ENCODE data around the gene HECTD2.
"Not testable (repeated sequence)": the region's sequence is repeated elsewhere in the genome, so short reads cannot be mapped to it uniquely, and the experiment has no call there.

HECTD2 gene

DNA sequence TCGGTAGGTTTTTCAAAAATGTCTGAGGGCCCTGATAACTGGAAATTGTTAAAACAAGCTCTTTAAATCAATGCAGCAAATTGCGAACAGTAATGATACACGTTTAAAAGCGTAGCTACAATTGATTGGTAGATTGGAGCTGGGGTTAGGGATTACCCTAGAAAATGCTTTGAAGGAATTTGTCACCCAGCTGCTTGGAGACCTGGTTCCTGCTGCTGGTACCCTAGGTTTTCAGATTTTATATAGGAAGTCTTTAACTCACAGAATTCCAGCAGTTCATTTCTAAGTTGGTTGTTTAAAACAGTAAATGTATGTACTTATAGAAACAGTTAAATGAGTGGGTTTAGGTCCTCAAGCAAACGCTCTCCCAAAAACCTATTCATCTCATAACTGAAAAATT is 1.5 kb downstream of the HECTD2 start:
- DNase-seq (ENCODE audit: low read depth in 3 of 3, low spot score in 1 of 3) = no peak

- DNase-seq (ENCODE audit: low read depth in 3 of 3, low spot score in 1 of 3) = no peak
Observed at GRCh38 chr10:91412354-91413087, 2.4 kb downstream of the HECTD2 start.

DNA sequence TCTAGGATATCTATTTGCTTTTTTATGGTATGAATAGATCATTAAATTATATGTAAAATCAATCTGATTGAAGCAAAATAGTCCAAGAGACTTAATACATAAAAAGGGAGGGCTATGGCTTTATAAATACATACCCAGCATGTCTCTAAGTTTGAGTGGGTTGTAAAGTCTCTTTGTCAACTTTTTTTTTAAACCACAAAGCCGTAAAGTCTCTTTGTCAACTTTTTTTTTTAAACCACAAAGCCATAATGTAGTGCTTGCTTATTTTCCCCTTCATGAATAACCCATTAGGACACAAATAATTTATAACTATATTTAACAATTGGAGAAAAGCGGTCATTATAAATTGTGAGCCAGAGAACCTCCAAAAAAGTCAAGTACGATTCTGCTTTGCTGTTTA is 5.7 kb downstream of the HECTD2 start:
- no peak for DNase-seq (ENCODE audit: low read depth in 3 of 3, low spot score in 1 of 3)

- no peak for DNase-seq (ENCODE audit: low read depth in 3 of 3, low spot score in 1 of 3)
Observed at GRCh38 chr10:91416339-91416855, 6.3 kb downstream of the HECTD2 start.

DNA sequence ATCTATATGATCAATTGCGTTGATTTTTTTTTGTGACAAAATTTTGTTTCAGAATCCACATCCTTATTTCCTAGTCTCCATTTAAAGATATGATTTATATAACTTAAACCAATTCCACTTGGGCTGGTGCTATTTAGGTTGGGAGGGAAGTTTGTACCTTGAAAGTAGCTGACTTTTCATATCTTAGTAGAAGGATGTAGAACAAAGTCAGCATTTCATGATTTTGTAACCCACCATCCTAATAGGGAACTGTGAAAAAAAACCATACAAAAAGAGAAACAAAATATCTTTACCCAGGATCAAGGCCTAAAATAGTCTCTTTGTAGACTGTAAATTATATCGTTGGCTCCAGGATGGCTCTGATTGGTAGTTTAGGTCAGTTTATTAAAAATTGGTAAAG is 8.3 kb downstream of the HECTD2 start:
- no peak for DNase-seq (ENCODE audit: low read depth in 3 of 3, low spot score in 1 of 3)

DNA sequence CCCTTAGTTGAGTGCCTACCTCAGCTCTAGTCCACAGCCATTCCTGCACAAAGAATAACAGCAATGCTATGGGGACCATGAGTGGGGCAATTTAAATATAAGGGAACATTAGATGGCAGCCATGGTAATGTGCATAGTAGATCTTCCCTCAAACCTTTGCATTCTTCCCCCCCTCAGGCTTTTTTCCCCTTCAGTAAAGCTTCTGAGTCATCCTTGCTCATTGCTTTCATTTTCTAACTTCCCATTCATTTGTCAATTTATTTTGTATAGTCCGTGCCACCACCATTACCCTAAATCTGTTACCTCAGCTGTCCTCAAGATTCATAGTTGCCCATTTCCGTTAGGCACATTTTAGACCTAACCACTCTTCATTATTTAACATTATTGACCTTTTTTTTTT is 10.7 kb downstream of the HECTD2 start:
- DNase-seq (ENCODE audit: low read depth in 3 of 3, low spot score in 1 of 3) = no peak

DNA sequence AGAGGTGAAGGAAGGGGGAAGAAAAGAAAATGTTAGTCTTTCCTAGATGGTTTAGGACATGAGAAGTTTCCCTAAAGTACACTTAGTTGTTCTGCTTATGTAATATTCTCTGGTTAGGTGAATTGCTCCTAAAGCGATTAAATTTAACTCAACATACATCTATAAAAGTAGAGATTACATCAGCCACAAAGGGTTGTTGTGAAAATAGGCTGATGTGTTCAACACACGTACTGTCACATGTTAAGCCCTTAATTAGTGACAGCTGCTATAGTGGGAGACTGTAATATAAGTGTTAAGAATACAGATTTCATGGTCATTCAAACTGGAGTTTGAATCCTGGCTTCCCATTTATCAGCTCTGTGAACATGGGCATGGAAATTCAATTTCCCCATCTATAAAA is 12.8 kb downstream of the HECTD2 start:
- no peak for DNase-seq (ENCODE audit: low read depth in 3 of 3, low spot score in 1 of 3)

- no peak for DNase-seq (ENCODE audit: low read depth in 3 of 3, low spot score in 1 of 3)
Observed at GRCh38 chr10:91424016-91424415, 13.9 kb downstream of the HECTD2 start.

GRCh38 chr10:91432175-91432574 is 22.0 kb downstream of the HECTD2 start:
- no peak for DNase-seq (ENCODE audit: low read depth in 3 of 3, low spot score in 1 of 3)

DNA sequence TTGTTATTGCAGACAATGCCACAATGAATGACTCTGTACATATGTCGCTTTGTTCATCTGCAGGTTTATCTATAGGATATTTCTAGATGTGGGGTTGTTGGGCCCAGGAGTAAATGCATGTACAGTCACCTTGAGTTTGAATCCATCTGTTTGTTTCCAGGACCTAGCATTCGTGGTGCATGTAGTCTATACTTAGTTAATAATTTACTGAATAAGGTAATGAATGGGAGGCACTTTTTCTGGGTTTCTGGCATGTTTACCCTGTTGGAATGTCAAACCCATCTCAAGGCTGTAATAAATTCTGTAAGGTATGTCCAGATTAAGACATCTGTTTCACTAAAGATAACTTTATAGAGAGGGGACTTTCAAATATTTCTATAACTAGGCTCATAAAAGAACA is 23.5 kb downstream of the HECTD2 start:
- no peak for DNase-seq (ENCODE audit: low read depth in 3 of 3, low spot score in 1 of 3)

GRCh38 chr10:91434041-91434440 is 23.9 kb downstream of the HECTD2 start:
- no peak for DNase-seq (ENCODE audit: low read depth in 3 of 3, low spot score in 1 of 3)

DNA sequence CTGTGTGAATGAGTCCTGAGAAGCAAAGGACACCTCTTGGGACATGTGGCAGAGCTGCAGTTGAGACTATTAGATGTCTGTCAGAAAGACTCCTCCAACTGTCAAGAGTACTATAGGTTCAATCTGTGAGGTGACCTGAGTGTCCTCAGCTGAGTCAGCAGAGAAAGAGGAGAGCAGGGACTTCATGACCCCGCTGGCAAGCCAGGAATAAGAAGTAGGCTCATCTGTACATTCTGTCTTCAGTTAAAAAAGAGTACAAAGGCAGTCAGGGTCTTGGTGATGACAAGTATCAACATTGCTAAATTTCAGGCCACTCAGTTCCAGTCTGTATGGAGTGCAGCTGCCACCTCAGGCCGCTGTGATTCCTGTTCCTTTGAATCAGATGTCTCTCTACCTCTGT is 25.1 kb downstream of the HECTD2 start:
- no peak for DNase-seq (ENCODE audit: low read depth in 3 of 3, low spot score in 1 of 3)

DNA sequence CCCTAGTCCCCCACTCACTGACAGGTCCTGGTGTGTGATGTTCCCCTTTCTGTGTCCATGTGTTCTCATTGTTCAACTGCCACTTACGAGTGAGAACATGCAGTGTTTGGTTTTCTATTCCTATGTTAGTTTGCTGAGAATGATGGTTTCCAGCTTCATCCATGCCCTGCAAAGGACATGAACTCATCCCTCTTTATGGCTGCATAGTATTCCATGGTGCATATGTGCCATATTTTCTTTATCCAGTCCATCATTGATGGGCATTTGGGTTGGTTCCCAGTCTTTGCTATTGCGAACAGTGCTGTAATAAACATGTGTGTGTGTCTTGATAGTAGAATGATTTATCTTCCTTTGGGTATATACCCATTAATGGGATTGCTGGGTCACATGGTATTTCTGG is 28.1 kb downstream of the HECTD2 start:
- not testable (repeated sequence) for DNase-seq (ENCODE audit: low read depth in 3 of 3, low spot score in 1 of 3)

DNA sequence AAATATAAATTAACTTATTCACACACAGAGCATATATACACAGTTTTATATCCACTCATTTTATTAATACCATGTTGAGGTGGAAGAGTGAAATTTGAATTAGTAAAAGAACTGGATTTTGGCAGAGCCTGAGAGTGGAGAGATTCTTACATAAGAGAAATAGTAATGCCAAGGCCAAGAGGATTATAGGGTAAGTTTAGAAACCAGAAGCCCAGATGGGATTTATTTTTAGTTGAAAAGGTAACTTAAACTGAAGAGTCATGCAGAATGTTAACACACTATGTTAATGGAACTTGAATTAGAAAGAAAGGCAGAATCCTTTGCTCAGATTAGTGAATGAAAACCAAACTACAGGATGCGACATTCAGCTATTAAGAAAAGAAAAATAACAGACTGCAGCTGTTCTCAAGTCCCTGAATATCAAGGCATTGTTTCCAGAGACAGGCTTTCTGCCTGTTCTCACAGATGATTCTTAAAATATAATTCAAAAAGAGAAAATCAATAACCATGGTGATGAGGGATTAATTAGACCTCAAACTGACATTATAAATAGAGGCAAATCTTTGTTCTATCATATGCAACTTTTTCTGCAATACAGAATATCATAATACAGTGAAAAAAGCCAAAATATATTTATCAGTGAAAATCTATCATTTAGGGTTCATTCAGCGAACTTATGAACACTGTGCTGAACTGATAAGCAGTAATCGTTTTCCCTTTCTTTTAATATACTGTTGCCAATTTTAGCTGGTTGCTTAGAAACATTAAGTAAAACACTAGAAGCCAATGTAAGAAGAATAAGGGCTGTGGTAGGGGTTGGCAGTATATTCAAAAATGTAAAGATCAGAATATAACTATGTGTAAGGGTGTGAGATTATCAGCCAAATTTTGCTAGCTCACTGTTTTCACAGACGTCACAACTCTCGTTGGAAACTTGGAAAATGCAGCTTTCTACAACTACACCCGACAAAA is 34.4 kb downstream of the HECTD2 start:
- DNase-seq (ENCODE audit: low read depth in 3 of 3, low spot score in 1 of 3) = no peak

DNA sequence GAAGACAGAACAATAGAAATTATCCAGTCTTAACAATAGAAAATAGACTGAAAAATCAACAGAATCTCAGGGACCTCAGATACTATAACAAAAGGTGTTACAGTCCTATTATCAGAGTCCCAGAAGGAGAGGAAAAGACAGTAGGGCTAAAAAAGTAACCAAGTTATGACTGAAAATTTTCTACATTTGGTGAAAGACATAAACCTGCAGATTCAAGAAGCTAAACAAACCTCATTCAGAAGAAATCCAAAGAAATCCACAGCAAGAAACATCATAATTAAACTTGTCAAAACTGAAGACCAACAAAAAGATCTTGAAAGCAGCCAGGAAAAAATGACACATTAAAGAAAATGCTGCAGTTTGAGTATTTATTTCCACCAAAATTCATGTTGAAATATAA is 41.9 kb downstream of the HECTD2 start:
- DNase-seq (ENCODE audit: low read depth in 3 of 3, low spot score in 1 of 3) = no peak

DNA sequence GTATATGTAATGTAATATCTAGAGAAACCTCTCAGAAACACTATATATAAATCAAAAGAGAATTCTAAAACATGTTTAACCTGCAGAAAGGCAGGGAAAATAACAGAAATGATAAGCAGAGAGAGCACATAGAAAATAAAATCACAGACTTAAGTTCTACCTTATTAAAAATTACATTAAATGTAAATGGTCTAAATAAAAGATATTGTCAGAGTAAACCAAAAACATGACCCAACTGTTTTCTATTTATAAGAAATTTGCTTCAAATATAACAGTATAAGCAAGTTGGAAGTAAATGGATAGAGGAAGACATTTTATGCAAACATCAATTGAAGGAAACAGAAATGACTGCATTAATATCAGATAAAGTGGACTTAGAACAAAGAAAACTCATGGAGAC is 43.4 kb downstream of the HECTD2 start:
- DNase-seq (ENCODE audit: low read depth in 3 of 3, low spot score in 1 of 3) = no peak

- DNase-seq (ENCODE audit: low read depth in 3 of 3, low spot score in 1 of 3) = not testable (repeated sequence)
Observed at GRCh38 chr10:91455135-91455534, 45.0 kb downstream of the HECTD2 start.

- DNase-seq (ENCODE audit: low read depth in 3 of 3, low spot score in 1 of 3) = no peak
Observed at GRCh38 chr10:91460681-91461080, 50.5 kb downstream of the HECTD2 start.

DNA sequence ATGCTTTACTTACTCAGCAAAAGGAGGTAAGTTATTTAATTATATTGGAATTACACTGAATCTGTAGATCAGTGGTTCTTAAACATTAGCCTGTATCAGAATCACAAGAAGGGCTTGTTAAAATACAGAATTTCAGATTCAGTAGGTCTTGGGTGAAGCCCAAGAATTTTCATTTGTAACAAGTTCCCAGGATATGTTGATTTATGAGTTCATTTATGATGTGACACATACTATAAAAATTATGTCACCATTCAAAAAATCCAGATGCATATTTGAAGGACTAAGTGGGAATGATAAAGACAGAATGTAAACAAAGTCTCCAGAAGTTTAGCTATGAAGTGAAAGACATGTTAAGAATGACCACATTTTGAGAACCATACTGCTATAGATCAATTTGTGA is 52.3 kb downstream of the HECTD2 start:
- DNase-seq (ENCODE audit: low read depth in 3 of 3, low spot score in 1 of 3) = no peak

GRCh38 chr10:91464500-91464899 is 54.4 kb downstream of the HECTD2 start:
- DNase-seq (ENCODE audit: low read depth in 3 of 3, low spot score in 1 of 3) = no peak

DNA sequence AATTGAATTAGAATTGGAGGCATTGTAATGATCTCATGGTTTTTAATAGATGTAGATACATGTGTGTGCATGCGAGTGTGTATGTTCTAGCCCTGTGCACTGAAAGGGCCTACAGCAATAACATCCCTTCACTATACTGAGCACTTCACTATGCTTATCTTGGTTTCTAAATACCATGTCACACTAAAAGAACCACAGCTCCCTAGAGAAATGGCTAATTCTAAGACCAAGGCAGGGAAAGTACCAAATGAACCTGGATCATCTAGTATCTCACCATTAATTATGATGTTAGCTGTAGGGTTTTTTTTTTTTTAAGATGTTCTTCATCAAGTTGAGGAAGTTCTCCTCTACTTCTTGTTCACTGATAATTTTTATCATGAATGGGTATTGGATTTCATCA is 55.1 kb downstream of the HECTD2 start:
- no peak for DNase-seq (ENCODE audit: low read depth in 3 of 3, low spot score in 1 of 3)

GRCh38 chr10:91467114-91467513 is 57.0 kb downstream of the HECTD2 start:
- no peak for DNase-seq (ENCODE audit: low read depth in 3 of 3, low spot score in 1 of 3)

Data from stimulated activated CD4-positive, alpha-beta T cell treated with anti-CD3 and anti-CD28 coated beads, TNF-alpha, amount 100 ng/mL, for 1 hour (primary cell).